Activated naive CD4-positive, alpha-beta T cell treated with anti-CD3 and anti-CD28 coated beads, Interleukin-2, amount 50 U/mL, for 16 hours (primary cell): ENCODE results near the gene IRF5.
"Not testable (repeated sequence)": the region's sequence is repeated elsewhere in the genome, so short reads cannot be mapped to it uniquely, and the experiment has no call there.

ENCODE experiments used
- DNase-seq: peaks from one replicate; pipeline ENCODE4 v3.0.0-alpha.2; 2020

IRF5 gene

DNA sequence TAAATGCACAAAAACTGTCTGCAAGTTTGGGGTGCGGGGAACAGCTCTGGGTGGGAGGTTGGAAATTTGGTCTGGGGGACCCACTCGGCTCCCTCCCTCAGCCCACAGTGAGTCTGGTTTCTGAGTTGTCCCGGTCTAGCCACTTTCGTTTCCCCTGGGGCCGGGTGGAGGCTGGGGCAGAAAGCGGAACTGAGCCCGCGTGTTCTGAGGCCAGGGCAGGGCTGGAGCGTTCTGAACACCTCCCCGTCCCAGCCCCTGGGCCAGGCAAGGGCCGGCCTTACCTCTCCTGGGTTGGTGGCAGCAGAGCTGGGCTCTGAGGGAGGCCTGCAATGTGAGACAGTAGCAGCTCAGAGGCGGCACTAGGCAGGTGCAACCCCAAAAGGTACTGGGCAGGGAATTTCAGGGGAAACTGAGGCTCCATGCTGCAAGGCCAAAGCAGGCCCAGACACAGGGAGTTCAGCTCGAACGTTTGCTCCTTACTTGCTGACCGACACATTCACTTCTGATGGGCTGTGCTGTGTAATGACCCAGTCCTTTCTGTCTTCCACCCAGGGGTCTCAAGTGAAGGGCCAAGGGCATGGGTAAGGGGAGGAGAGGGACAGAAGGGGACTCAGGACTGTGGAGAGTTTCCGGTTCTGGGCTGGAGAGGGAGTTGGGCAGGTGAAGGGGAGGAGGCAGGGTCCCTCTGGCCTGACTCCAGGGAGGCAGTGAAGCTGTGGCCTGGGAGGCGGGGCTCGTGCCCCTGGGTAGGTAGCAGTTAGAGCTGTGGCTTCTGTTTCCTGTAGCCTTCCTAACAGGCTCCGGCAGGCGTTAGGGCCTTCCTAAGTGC, 3.0 kb downstream of the IRF5 start:
- no peak for DNase-seq

DNA sequence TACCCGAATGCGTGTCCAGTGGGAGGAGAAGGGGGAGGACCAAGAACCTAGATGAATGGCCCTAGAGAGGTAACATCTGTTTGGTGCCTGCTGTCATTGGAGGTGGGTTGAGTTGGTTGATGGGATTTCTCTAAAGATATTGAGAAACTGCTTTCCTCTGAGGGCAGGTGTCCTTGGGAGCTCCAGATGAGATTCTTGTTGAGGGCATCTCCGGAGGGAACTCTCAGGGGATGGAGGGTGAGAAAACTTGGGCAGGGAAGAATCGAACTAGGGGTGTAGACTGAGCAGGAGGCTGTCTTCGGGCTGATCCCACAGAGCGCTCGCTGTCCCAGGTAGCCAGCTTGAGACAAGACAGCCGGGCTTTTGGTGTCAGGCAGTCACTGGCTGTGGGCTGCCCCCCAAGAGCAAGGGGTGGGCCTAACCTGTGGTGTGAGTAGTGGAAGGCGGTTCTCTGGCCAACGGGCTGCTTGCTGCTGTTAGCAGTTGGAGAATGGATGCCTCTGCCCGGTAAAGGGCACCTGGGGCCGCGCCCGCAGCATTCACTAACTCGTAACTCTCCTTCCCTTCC, 3.7 kb downstream of the IRF5 start:
- no peak for DNase-seq

DNA sequence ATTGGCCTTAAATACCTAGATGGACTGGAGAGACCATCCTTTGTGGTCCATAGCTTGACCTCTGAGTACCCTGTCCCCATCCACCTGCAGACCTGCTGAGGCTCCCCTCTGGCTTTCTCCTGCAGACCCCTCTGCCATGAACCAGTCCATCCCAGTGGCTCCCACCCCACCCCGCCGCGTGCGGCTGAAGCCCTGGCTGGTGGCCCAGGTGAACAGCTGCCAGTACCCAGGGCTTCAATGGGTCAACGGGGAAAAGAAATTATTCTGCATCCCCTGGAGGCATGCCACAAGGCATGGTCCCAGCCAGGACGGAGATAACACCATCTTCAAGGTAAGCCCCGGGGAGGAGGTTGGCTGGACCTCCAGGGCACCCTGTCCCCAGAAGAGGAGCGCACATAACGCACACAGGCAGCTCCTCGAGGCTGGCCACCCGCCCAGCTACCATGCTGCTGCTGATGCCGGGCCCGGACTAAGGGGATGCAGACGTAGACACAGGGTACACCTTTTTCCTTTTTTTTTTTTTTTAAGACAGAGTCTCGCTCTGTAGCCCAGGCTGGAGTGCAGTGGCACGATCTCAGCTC, 4.3 kb downstream of the IRF5 start:
- no peak for DNase-seq

DNA sequence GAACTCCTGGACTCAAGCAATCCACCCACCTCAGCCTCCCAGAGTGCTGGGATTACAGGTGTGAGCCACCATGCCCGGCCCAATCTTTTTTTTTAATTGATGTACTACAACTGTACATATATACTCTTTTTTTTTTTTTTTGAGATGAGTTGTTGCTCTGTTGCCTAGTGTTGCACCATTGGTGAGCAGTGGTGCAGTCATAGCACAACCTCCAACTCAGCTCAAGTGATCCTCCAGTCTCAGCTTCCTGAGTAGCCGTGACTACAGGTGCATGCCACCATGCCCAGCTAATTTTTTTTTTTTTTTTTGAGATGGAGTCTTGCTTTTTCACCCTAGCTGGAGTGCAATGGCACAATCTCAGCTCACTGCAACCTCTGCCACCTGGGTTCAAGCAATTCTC, 5.5 kb downstream of the IRF5 start:
- DNase-seq, result not testable (repeated sequence)

DNA sequence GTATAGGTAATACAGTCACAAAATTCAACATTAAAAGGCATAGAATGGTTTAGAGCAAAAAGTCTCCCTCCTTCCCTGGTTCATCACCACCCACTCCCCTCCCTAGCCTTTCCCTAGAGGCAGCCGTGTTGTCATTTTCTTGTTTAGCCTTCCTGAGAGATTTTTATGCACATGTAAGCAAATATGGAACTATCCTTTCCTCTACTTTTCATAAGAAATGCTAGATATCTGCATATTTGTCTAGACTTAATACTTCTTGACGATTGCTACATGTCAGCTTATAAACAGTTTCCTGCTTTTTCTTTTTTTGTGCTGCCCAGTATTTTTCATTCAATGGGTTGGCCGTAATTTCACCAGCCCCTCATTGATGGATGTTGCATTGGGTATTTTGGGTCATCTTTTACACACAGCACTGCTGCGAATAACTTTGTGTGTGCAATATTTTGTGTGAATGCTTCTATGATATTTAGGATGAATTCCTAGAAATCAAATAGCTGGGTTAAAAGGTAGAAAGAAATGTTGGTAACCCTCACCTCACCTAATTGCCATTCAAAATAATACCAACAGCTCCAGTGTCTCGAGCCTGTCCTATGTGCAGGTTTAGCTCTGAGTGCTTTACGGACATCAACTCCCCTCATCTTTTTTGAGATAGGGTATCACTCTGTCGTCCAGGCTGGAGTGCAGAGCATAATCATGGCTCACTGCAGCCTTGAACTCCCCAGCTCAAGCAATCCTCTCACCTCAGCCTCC, 6.9 kb downstream of the IRF5 start:
- no peak for DNase-seq

DNA sequence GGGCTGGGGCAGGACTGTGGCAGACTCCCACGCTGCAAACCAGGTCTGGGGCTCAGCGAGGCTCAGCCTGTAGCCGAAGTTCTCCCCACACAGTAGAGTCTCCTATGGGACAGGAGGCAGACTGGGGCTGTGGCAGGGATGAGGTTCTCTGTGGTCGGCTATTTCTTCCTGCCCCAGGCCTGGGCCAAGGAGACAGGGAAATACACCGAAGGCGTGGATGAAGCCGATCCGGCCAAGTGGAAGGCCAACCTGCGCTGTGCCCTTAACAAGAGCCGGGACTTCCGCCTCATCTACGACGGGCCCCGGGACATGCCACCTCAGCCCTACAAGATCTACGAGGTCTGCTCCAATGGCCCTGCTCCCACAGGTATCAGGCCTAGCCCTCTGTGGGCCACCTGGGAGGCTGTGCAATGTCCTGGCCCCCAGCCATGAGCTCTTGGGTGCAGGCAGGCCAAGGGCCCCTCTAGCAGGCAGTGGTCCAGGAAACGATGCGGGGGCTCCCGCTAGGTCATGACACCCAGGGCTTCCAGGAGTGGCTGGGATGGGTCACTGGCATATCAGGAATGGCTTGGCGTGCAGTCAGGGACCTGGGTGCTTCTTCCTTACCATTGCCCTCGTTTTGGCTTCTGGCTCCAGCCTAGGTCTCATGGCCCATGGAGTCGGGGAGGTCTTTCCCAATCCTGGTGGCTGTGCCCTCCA, 8.1 kb downstream of the IRF5 start:
- DNase-seq, result no peak

DNA sequence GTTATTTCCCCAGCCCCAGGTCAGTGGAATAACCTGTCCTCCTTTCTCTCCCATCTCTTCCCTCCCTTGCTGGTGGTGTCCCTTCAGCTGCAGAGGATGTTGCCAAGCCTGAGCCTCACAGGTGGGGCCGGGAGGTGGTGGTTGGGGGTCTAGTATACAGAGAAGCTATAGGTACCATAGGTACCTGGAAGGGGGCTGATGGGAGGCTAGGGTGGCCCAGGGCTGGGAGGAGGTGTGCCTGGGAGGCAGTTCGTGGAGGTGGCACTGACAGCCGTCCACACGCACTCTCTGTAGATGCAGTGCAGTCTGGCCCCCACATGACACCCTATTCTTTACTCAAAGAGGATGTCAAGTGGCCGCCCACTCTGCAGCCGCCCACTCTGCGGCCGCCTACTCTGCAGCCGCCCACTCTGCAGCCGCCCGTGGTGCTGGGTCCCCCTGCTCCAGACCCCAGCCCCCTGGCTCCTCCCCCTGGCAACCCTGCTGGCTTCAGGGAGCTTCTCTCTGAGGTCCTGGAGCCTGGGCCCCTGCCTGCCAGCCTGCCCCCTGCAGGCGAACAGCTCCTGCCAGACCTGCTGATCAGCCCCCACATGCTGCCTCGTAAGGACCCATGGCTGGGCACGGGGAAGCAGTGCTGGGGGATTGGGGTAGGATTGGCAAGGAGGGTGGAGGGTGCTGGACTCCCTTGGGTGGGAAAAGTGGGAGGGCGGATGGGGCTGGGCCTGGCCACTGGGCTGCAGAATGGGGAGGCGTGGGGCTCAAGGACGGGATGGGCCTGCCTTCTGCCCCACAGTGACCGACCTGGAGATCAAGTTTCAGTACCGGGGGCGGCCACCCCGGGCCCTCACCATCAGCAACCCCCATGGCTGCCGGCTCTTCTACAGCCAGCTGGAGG, 9.5 kb downstream of the IRF5 start:
- no peak for DNase-seq

DNA sequence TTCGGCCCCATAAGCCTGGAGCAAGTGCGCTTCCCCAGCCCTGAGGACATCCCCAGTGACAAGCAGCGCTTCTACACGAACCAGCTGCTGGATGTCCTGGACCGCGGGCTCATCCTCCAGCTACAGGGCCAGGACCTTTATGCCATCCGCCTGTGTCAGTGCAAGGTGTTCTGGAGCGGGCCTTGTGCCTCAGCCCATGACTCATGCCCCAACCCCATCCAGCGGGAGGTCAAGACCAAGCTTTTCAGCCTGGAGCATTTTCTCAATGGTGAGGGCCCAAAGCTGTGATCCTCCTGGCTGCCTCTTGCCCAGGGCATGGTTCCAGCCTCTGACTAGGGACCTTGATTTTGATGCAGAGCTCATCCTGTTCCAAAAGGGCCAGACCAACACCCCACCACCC, 10.1 kb downstream of the IRF5 start:
- DNase-seq, result no peak

DNA sequence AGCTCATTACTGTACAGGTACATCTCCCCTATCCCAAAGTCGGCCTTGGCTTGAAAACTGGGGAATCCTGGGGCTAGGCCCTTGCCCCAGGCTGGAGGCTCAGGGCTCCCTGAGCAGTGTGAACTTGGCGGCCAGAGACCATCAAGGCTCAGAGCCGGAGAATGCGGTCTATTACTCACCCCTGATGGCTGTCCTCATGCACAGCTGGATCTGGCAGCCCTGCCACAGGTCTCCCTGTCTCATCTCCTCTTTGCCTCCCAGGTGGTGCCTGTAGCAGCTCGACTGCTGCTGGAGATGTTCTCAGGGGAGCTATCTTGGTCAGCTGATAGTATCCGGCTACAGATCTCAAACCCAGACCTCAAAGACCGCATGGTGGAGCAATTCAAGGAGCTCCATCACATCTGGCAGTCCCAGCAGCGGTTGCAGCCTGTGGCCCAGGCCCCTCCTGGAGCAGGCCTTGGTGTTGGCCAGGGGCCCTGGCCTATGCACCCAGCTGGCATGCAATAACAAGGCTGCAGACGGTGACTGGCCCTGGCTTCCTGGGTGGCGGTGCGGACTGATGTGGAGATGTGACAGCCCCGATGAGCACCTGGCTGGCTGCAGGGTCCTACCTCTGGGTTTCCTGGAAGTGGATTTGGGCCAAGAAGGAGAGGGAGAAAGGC, 10.7 kb downstream of the IRF5 start:
- no peak for DNase-seq

DNA sequence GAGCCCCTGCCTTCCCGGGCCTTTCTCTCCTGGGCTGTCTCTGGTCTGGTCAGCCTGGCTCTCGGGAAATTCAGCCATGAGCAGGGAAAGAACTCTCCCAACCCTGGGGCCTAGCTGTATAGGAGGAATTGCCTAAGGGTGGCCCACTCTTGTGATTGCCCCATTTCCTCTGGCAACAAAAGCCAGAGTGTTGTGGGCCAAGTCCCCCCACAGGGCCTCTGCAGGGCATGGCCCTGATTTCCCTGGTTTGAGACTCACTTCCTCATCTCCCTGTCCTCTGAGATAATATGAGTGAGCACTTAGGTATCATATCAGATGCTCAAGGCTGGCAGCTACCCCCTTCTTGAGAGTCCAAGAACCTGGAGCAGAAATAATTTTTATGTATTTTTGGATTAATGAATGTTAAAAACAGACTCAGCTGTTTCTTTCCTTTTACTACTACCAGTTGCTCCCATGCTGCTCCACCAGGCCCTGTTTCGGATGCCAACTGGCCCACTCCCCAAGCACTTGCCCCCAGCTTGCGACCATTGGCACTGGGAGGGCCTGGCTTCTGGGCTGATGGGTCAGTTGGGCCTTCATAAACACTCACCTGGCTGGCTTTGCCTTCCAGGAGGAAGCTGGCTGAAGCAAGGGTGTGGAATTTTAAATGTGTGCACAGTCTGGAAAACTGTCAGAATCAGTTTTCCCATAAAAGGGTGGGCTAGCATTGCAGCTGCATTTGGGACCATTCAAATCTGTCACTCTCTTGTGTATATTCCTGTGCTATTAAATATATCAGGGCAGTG, 11.4 kb downstream of the IRF5 start:
- DNase-seq, result no peak

DNA sequence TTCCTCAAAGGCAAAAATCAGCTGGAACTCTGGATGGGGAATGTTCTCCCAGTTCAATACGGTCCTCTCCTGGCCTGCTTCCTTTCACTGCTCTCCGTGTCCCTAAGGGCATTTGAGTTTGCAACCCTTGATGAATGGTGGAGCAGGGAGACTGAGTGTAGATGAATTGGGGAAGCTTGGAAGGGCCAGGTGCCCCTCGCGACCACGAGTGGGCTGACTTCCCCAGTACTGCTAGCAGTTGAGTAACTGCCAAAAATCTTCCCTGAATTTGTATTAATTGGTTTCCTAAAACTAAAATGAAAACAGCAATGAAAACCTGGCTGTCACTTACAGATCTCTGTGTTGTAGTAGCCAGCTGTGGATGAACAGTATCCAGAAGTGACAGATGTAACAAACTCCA, 13.6 kb downstream of the IRF5 start:
- no peak for DNase-seq

DNA sequence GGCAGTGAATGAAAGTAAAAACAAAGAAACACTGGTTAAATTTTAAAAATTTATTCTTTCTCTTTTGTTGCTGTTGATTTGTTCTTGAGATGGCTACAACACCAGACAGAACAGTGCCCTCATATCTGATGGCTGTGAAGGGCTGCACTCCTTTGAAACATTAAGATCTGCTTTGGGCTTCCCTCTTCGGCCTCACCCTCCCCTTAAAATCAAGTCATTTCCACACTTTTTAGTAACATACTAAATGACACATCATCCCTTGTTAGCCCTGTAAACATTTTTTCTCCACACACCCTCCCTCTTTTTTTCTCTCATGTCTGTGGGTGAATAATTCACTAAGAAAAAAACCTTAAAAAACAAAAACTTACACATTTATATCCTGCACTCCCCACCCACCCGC, 16.4 kb downstream of the IRF5 start:
- no peak for DNase-seq

DNA sequence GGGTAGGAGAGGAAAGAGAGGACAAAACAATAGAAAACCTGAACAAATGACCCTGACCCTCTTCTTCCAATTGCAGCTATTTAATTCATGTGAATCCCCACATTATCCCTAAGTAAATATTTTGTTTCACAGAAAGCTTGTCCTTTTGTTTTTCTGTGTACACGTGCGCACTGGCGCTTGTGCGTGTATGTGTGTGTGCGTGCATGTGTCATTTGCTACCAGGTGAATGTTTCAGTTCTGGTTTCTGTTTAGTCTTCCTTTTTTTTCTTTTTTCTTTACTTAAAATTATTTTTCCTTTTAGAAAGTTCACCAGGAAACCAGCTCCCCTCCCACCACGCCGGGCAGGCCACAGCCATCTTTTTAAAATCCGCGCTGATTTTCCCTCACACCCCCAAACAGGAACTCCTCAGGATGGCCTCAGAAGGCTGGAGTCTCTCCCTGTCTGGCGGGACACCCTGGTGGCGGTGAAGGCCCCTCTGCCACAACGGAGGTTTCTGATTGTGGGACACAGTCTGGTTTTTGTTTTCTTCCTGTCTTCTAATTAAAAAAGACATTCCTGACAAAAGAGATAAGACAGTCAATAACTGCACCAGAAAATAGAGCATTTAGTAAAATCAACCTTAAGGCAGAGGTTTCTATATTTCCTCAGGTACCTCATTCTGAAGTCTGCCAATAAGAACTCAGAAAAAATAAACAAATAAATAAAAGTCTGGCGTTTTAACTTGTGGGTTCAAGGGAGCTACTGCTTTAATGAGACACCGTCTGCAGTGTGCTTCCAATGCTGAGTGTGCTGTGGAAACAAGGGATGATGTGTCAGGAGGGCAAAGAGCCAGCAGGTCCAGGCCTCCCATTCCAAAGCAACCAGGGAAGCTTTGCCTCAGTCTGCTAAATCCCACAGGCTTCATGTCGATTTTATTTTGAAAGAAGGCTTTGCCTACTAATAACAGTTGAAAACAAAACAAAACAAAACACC, 17.4 kb downstream of the IRF5 start:
- no peak for DNase-seq

DNA sequence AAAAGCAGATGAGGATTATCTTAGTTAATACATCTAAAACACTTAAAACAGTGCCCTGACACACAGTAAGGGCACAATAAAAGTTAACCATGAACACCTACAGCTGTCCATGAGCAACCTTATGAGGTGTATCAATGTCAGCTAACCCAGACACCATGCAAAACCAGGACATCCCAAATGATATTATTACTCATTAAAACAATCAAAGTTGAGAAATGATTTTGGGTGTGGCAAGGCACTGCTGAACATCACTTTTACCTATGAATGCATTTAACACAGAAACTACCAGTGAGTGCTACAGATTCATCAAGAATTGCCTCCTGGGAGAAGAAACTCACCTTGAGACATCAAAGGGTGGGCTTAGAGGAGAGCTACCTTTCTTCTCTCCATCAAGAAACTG, 18.3 kb downstream of the IRF5 start:
- no peak for DNase-seq

DNA sequence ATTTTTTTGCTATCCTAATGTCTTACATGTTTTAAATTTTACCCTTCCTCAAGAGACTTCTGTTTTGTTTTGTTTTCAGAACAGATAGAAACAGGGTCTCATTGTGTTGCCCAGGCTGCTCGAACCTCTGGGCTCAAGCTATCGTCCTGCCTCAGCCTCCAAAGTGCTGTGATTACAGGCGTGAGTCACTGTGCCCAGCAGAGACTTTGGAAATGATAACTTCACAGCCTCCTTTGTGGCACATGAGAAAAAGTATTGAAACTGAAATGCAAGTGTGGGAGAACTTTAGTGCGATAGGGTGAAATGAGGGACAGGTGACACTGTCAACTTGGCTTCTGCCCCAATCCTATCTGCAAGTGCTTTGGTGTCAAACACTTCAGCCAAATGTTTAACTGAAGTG, 21.6 kb downstream of the IRF5 start:
- no peak for DNase-seq

DNA sequence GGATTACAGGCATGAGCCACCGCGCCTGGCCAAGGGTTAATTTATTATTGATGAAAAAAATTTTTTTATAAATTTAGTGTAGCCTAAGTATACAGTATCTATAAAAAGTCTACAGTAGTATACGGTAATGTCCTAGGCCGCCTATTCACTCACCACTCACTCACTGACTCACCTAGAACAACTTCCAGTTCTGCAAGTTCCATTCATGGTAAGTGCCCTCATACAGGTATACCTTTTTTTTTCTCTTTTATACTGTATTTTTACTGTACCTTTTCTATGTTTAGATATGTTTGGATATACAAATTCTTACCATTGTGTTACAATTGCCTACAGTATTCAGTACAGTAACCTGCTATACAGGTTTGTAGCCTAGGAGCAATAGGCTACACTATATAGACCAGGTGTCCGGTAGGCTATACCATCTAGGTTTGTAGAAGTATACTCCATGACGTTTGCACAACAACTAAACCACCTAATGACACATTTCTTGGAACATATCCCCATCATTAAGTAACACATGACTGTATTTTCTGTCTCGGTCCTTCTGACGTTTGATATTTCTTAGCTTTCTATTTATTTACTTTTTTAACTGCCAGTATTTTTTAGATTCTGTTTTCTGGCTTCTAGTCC, 23.4 kb downstream of the IRF5 start:
- DNase-seq, result no peak

DNA sequence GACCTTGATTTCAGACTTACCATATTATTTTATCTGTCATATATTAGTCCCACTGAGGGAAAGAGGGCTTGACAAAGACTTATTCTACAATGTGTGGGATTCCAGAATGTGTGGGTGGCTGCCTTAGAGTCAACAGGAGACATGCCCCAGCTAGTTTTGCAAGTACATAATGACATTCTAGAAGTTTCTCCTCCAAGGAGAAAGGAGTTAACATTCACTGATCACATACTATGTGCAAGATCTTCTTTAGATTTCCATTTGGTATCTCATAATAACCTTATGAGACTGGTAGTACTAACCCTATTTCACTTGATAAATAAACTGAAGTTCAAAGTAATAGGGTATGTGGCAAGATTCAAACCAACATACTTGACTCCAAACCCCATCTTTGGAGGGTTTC, 25.2 kb downstream of the IRF5 start:
- DNase-seq, result no peak

DNA sequence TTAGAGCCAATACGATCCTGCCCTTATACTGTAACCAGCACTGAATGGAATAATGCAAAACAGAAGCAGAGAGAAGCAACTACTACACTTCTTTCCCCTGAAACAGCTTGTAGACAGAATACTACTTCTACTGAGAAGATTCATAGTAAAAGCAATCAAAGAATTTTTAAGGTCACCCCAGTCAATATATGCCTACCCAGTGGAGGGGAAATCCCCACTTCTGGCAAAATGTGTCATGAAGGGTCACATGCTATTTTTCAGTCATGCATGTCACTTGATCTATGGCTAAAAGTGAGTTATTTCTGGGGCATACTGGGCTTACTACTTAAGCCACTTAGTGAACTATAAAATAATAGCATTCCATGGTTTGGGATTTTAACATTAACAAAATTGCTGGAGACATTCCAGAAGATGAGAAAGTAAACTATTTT, 25.6 kb downstream of the IRF5 start:
- peak; percentile 48 for DNase-seq

DNA sequence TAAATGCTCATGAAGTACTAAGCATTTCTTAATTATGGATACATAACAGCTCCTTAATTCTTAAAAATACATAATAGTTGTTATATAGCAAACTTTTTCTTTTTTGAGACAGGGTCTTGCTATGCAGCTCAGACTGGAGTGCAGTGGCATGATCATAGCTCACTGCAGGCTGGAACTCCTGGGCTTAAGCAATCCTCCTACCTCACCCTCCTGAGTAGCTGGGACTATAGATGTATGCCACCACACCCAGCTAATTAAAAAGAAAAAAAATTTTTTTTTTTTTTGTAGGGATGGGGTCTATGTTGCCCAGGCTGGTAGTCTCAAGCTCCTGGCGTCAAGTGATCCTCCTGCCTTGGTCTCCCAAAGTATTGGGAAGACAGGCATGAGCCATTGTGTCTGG, 30.9 kb downstream of the IRF5 start:
- DNase-seq, result no peak
